HG03565 (cell line): ENCODE results near the gene SLC9A9.

Source experiments
- ATAC-seq: cut with Tn5 transposase; IDR thresholded peaks from one replicate; pipeline ENCODE4 v1.9.1; 2021; ENCODE audit warnings: mild to moderate bottlenecking, moderate library complexity; ENCODE audit not compliant: unreplicated experiment

Gene SLC9A9

GRCh38 chr3:143604402-143605185 lies 243.7 kb downstream of the SLC9A9 start:
- ATAC-seq, result peak; percentile 69

- no peak for ATAC-seq
Observed at GRCh38 chr3:143603774-143604173, 244.5 kb downstream of the SLC9A9 start.

GRCh38 chr3:143601723-143602484 lies 246.4 kb downstream of the SLC9A9 start:
- no peak for ATAC-seq

DNA sequence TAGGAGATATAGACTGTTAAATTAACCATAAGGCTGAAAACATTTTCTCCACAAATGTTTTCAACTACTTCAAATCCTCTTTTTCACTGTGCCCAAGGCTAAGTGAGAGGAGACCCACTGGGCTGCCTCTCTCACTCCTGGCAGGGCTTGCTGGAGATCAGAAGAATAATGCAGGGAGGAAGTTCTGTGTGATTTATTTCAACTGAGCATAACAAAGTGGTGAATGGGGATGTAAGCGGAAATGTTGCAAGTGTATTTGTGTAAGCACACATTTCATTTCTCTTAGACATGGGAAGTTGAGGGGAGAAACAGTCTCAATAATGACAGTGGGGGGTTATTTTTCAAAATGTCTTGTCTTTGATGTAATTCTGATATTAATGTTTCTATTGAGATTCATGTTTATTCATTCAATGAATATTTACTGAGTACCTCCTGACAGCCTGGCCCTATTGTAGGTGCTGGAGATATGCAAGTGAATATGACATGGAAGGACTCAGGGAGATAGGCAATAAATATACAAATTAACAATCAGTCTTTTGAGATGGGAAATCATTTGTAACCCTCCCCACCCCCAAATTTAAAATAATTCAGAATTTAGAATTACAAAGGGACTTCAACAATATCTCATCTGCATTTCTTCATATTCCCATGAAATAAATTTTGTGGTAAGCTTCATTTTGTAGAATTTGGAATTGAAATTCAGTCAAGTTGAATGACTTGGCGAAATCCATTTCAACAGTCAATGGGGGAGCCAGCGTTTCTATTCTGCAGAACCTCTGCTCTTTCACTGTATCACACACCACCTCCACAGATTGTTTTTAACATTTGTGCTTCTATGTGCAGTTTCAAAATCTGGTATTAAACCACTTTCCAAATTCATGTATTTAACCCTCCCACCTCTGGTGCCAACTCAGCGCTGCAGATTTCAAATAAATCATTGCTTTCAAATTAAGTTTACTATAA lies 247.2 kb downstream of the SLC9A9 start:
- ATAC-seq, result no peak

DNA sequence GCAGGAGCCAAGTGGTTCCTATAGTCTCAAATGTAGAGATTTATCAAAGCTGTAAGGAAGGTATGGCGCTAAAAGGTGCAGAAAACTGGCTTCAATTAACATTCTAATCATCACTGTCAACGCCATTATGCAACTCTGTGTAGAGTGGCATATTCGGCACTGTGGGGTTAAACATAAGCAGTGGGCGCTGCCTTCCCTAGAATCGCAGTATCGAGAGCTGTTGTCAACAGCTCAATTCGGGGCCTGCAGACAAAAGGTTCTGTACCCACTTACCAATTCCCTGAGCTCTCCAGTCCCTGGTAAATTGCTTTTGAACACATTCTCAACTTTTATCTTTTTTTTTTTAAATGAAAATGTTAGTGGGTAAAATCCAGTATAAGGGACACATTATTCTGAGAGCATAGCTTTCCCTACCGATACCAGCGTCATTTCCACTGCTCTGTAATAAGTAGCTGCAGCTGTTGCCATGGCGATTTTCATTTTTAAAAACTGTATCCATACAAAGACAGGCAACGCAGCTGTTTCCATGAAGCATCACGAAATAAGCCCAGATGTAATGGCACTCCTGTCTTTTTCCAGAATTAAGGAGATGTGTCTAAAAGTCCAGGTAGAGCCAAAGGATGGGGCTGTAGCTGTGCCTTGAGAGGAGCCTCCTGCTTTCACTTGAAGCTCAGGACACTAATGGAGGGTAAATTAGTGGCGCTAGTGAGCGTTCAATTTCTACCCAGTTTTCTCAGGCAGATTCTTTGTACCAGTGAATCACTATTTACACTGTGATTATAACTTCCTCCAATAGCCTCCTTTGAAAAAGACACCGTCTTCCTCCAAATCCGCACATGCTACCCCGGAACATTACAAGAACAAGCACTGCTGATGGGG lies 250.3 kb downstream of the SLC9A9 start:
- no peak for ATAC-seq

- ATAC-seq, result no peak
Observed at GRCh38 chr3:143596957-143597642, 251.2 kb downstream of the SLC9A9 start.

DNA sequence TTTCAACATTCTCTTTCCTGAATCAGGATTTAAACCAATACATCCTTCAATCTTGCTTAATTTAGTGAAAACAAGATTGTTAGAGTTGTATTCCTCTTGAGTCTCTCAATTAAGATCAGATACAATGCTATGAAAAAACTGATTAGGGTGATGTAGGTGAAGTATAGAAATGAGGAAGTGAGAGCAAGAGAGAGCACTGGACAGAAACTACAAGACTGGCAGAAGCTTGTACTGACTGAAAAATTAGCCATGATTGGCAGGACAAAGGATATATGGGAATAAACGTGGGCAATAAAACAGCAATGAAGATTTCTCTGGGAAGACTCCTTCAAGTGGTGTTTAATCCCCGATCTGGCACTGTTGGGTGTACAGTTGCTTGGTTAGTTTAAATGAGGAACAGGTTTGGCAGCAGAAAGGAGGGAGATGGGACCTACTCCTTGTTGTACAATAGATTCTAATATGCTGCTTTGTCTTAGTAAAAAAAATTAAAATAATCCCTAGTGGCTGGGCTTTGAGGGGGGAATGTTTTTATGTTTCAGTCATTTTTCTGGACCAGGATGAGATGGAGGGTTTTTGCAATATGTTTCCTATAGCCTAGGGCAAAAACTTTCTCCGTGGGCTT lies 252.7 kb downstream of the SLC9A9 start:
- peak; percentile 97 for ATAC-seq

DNA sequence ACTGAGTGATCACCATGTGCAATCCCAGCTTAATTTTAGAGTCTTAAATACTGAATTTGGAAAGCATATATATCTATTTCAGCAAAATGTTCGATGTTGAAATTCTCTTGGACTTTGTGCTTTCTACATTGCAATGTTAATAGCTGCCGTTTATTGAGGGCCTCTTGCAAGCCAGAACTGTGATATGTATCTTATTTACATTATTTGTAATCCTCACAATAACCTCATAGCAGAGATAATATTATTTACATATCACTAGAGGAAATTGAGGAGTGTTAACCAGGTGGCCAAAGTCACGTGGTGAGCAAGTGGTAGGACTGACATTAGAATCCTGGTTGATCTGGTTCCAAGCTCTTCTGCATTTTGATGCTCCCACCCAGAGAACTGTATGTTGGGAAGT lies 254.1 kb downstream of the SLC9A9 start:
- no peak for ATAC-seq

- ATAC-seq, result no peak
Observed at GRCh38 chr3:143590660-143591059, 257.6 kb downstream of the SLC9A9 start.

GRCh38 chr3:143586576-143586975 lies 261.7 kb downstream of the SLC9A9 start:
- ATAC-seq, result no peak

- no peak for ATAC-seq
Observed at GRCh38 chr3:143585720-143586456, 262.4 kb downstream of the SLC9A9 start.

DNA sequence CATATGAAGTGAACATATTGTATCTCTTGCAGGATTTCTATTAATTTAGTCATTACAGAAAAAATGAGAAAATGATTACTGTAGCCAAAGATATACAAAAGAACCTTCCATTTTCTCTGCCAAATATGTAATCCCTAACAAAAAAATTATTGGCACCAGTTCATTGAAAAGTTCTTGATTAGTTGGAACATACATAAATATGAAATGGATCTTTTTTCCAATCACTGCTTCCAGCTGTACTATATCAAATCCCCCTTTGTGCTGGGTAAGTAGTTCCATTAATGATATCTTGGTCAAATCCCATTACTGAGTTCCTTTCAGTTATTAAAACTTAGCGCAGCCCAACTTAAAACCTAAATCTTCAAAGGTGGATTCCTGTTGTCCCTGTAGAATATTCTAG lies 263.8 kb downstream of the SLC9A9 start:
- ATAC-seq, result no peak

DNA sequence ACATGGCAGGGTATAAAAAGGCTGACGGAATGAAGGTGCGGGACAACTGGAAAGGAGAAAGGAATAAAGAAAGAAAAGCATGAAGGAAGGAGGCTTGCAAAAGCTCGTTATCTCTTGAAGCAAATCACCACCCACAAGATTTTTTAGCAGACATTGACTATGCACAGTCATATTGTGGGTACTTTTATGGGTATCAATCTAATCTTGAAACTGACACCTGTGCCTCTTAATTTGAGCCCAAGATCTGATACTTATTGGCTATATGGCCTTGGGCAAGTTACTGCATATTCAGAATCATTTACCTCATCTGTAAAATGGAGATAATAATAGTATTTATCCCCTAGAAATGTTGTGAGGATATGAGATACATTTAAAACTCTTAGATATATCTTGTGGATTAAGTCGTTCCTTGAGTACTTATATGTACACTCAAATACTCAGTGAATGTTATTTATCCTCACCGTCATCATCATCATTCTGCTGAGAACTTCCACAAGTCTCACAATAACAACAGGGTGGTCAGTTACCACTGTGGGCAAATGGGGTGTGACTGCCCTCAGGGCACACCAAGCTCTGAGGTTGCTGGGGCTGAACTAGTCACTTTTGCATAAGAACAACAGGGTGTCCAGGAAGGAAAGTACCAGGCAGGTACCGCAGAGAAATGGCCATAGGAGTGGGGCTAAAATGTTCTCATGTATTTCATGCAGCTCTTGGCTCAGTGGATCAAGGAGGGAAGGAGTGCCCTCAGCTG lies 266.1 kb downstream of the SLC9A9 start:
- peak; percentile 44 for ATAC-seq

DNA sequence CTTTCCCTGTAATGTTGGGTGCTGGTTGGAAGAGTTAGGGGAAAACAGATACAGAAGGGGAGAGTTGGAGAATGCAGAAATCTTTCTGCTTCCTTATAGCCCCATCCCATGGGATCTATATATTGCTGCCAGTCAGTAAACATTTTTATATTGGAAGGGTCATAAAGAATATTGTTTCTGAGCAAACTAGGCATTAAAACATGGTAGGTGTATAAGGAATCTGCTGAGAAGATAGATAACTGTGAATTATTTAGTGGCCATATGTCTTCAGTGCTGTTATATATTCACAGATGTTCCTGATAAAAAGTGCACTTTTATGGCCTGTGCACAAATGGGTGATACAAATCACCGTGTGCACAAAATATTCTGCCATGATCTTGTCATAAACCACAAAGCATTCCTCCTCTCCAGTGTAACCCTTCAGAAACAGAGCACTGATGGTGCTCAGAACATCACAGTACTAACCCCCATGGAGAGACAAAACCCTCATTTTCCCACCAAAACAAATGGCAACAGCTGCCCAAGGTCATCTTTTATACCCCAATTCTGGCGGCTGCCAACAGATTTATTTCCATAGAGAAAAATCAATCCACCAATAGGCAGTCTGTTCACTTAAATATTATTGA lies 269.3 kb downstream of the SLC9A9 start:
- no peak for ATAC-seq

GRCh38 chr3:143576568-143577270 lies 271.5 kb downstream of the SLC9A9 start:
- ATAC-seq, result no peak

DNA sequence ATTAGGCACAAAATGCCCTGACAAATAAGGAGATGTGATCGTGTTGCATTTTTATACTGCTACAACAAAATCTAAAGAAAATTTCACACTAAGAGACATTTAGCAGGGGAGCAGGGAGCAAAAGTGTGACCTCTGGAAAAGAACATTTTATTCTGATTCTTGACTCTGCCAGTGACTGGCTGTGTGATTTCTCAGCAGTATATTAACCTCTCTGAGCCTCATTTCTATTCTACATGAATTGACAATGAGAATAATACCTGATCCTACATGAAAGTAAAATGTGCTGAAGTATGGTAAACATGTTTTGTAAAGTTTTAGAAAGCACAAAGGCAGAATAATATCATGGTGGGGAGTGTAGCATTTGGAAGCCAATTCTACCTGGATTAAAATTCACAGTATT lies 273.3 kb downstream of the SLC9A9 start:
- no peak for ATAC-seq
